Osteoblast (primary cell): Measurements from ENCODE around the gene CASP5. TPM values are rescaled to one million over a fixed set of nuclear protein-coding genes. Genes with fewer than 3 reads are reported as not detected.
"Not testable (repeated sequence)": the region's sequence is repeated elsewhere in the genome, so short reads cannot be mapped to it uniquely, and the experiment has no call there.

ENCODE experiments used
- DNase-seq: peaks from one replicate; pipeline ENCODE4 v3.0.0; 2011; ENCODE audit warnings: low spot score, mixed read lengths; ENCODE audit not compliant: insufficient read length; ENCODE audit errors: missing footprints
- H2AFZ ChIP-seq: 2 replicates; pipeline ENCODE4 v1.6.0; 2011; ENCODE audit warnings: mild to moderate bottlenecking, low read length
- H3K27ac ChIP-seq: 2 replicates; pipeline ENCODE4 v1.5.1; 2011; ENCODE audit warnings: mild to moderate bottlenecking, low read depth, low read length, moderate library complexity
- H3K27me3 ChIP-seq: 2 replicates; pipeline ENCODE4 v1.6.0; 2012; ENCODE audit warnings: mild to moderate bottlenecking, control low read depth, inconsistent platforms, low read length, moderate library complexity; ENCODE audit not compliant: insufficient read depth
- H3K36me3 ChIP-seq: 2 replicates; pipeline ENCODE4 v1.5.1; 2011; ENCODE audit warnings: mild to moderate bottlenecking, low read length, control low read depth, moderate library complexity; ENCODE audit not compliant: insufficient read depth
- H3K4me1 ChIP-seq: 2 replicates; pipeline ENCODE4 v1.5.1; 2011; ENCODE audit warnings: mild to moderate bottlenecking, low read length, control low read depth, moderate library complexity; ENCODE audit not compliant: insufficient read depth
- H3K4me2 ChIP-seq: 2 replicates; pipeline ENCODE4 v1.6.0; 2011; ENCODE audit warnings: mild to moderate bottlenecking, low read length; ENCODE audit not compliant: insufficient read depth
- H3K4me3 ChIP-seq: fragments of 200-600 bp; sonication (generic); 3 replicates; pipeline ENCODE4 v1.5.1; 2012; ENCODE audit warnings: mild to moderate bottlenecking, low read length, inconsistent platforms; ENCODE audit not compliant: insufficient read depth
- H3K79me2 ChIP-seq: 2 replicates; pipeline ENCODE4 v1.6.0; 2012; ENCODE audit warnings: mild to moderate bottlenecking, low read length, control low read depth, inconsistent platforms; ENCODE audit not compliant: insufficient read depth
- H3K9me3 ChIP-seq: 2 replicates; pipeline ENCODE4 v1.5.1; 2011; ENCODE audit warnings: low read depth, low read length, control low read depth
- H4K20me1 ChIP-seq: 2 replicates; pipeline ENCODE4 v1.6.0; 2012; ENCODE audit warnings: mild to moderate bottlenecking, low read length, control low read depth; ENCODE audit not compliant: insufficient read depth
- total RNA-seq: library from RNA; depleted of rRNA; stranded (reverse); fragments of >200 nt; gene quantifications from 2 replicates; pipeline ENCODE4 v1.2.3, GENCODE V29; 2012
- TF ChIP-seq, protein P1 (sequence below): IDR thresholded peaks from 2 replicates; pipeline ENCODE4 v1.5.1; 2011; ENCODE audit warnings: mild to moderate bottlenecking, low read depth, low read length, moderate library complexity; ENCODE audit errors: extremely low read depth

Gene CASP5
- total RNA-seq: 0.36 TPM in 1 of 2 replicates, not detected in the other

DNA sequence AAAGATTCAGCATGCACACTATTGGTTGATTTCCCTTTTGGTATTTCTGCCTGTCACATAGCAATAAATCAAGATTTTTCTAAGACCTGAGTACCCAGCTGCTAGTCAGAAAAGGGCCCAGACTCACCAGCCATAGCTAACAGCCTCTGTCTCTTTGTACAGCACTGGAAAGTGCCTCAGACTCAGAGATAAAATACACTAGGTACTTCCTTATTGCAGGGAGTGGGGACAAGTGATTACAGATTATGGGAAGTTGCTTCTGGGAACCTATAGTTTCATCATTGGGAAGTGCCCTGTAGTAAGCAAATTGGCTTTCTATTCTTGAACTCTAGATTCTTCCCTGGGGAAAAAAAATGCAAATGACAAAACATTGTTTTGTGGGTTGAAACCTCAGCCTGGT is at the start of gene CASP5:
TSS of gene CASP5 (minus strand) at position 166 of the 400 bp plus-strand sequence. CDS start at position 134, 32 bp downstream.
- TF ChIP-seq, protein P1, sequence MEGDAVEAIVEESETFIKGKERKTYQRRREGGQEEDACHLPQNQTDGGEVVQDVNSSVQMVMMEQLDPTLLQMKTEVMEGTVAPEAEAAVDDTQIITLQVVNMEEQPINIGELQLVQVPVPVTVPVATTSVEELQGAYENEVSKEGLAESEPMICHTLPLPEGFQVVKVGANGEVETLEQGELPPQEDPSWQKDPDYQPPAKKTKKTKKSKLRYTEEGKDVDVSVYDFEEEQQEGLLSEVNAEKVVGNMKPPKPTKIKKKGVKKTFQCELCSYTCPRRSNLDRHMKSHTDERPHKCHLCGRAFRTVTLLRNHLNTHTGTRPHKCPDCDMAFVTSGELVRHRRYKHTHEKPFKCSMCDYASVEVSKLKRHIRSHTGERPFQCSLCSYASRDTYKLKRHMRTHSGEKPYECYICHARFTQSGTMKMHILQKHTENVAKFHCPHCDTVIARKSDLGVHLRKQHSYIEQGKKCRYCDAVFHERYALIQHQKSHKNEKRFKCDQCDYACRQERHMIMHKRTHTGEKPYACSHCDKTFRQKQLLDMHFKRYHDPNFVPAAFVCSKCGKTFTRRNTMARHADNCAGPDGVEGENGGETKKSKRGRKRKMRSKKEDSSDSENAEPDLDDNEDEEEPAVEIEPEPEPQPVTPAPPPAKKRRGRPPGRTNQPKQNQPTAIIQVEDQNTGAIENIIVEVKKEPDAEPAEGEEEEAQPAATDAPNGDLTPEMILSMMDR: no peak
- Histone ChIP-seq H3K4me1 (no peaks in the 10 kb centered on the region), H3K79me2 (no peaks in the 10 kb centered on the region), H3K9me3 (no peaks in the 10 kb centered on the region), H3K27ac (no peak within 1 kb of the TSS), H2AFZ (no peak within 1 kb of the TSS), H3K4me2 (no peak within 1 kb of the TSS), H3K27me3 (no peaks in the 10 kb centered on the region), H3K4me3 (no peak within 1 kb of the TSS), H3K36me3 (no peaks in the 10 kb centered on the region), H4K20me1 (no peaks in the 10 kb centered on the region)
- DNase-seq: no peak

GRCh38 chr11:105072080-105072479 is 49.1 kb upstream of the CASP5 start:
- not testable (repeated sequence) for H3K4me3 ChIP-seq, H3K27me3 ChIP-seq, H3K4me2 ChIP-seq, H3K79me2 ChIP-seq, H4K20me1 ChIP-seq, H3K4me1 ChIP-seq, H3K36me3 ChIP-seq, H2AFZ ChIP-seq, DNase-seq, H3K27ac ChIP-seq, H3K9me3 ChIP-seq

DNA sequence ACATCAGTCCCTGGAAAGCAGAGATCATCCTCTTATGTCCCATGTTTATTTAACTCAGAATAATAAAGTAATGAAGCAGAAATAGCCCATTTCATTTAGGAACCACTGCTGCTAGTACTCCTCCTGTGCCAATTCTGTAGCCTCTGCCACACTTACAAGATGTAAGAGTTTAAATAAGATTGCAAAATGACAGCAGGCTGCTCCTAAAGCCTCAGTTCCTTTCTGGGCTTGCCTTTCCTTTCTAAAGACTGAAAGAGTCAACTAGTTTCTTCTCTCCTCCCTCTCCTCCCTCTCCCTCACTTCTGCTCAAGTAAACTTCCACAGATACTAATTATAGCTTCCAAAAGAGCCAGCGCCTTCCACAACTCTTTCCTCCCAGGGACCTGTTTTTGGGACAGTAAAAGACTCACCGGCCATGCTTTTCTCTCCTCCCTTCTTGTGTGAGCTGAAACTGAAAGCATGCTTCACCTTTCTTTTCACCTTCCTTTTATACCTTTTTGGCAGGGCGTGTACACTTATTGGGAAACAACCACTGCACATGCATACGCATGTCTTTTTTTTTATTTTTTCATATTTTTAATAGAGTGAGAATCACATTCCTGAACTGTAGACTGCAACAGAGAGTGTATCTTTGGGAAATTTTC is 48.2 kb upstream of the CASP5 start:
- TF ChIP-seq, protein P1: no peak
- Histone ChIP-seq H3K27me3 (no peaks in the 10 kb centered on the region), H3K79me2 (no peaks in the 10 kb centered on the region), H3K9me3 (no peaks in the 10 kb centered on the region), H4K20me1 (no peaks in the 10 kb centered on the region), H3K4me1 (no peaks in the 10 kb centered on the region), H2AFZ (no peak overlapping the region), H3K4me2 (no peak overlapping the region), H3K36me3 (no peaks in the 10 kb centered on the region), H3K4me3 (no peak overlapping the region), H3K27ac (no peak overlapping the region)
- peak; percentile 1 for DNase-seq

- Histone ChIP-seq H3K9me3 (no peaks in the 10 kb centered on the region), H2AFZ (no peak overlapping the region), H3K36me3 (no peaks in the 10 kb centered on the region), H3K27me3 (no peaks in the 10 kb centered on the region), H3K4me2 (no peak overlapping the region), H3K4me3 (no peak overlapping the region), H3K79me2 (no peaks in the 10 kb centered on the region), H3K27ac (no peak overlapping the region), H3K4me1 (no peaks in the 10 kb centered on the region), H4K20me1 (no peaks in the 10 kb centered on the region)
- no peak for DNase-seq
- TF ChIP-seq, protein P1: no peak
These were observed 47.3 kb upstream of the CASP5 start for GRCh38 chr11:105070306-105070705.

DNA sequence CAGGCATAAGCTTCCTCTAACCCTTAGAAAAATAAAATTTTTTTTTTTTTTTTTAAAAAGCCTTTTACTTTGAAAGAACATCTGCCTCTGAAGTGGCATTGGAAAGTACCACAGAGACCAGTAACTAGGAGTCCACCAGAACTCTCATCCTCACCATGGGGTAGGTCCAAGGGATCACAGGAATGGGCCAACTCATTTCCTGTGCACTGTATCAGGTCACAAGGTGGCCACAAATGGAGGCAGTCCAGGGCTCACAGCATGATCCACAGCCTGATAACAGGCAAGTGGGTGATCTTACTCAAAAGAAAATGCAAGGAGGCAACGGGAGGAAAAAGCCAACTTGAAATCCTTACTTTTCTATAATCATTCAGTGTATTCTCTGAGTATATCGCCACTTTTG is 46.8 kb upstream of the CASP5 start:
- not testable (repeated sequence) for H3K27ac ChIP-seq, H3K4me2 ChIP-seq, DNase-seq, H3K9me3 ChIP-seq, H3K4me3 ChIP-seq, H3K79me2 ChIP-seq, H2AFZ ChIP-seq, H3K4me1 ChIP-seq, H3K36me3 ChIP-seq, H3K27me3 ChIP-seq, H4K20me1 ChIP-seq

DNA sequence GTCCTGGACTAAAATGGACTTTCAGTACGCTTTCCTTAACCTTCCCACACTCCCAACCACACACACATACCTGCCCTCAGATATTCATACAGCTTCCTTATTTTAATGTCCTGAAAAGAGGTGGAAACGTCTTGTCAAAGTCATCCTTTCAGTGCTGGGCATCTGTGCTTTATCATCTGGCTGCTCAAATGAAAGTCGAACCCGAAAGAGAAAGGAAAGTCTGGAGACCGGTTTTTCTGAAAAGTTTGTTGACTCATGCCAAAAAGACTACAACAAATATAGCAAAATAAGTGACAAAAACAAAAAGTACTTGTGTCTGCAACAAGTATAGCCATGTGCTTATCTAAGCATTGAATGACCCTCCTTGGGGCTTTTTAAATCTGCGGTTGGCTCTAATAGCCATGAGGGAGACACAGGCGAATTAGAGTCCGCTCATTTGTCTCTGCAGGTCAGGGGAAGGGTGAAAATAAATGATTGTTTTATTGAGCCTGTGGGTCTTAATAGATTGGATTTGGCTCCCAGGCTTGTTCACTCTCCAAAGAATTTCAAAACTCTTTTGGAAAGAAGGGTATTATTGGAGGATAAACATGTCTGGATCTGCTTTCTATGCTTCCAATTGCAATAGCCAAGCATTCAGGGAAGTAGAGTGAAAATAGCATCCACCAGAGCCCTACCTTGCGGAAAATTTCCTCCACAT is 40.4 kb upstream of the CASP5 start:
- H3K36me3 ChIP-seq, H3K4me1 ChIP-seq, H4K20me1 ChIP-seq, DNase-seq, H3K27ac ChIP-seq, H3K9me3 ChIP-seq, H3K4me3 ChIP-seq, H3K4me2 ChIP-seq, H3K79me2 ChIP-seq, H3K27me3 ChIP-seq: not testable (repeated sequence)
- H2AFZ ChIP-seq: peak overlapping the region; percentile 65
